Activated CD8-positive, alpha-beta memory T cell treated with anti-CD3 and anti-CD28 coated beads, Interleukin-2, amount 10 ng/mL, durations not matched to agents 7 days and 5 days (primary cell): ENCODE measurements around the gene SYCN. TPM values are rescaled to one million over a fixed set of nuclear protein-coding genes. Genes with fewer than 3 reads are reported as not detected.
"Not testable (repeated sequence)": the region's sequence is repeated elsewhere in the genome, so short reads cannot be mapped to it uniquely, and the experiment has no call there.

Source experiments
- ATAC-seq: fragments of 150-1000 bp; cut with Tn5 transposase; one replicate; pipeline ENCODE4 v1.10.0; 2021; ENCODE audit warnings: moderate library complexity
- CTCF ChIA-PET: fragments of 350-600 bp; sonication (Branson Sonifier 250); formaldehyde crosslinking; loops from one replicate; lab custom pipeline; 2021; ENCODE audit warnings: antibody characterized with exemption; lab: Charles Lee
- DNase-seq: peaks from one replicate; pipeline ENCODE4 v3.0.0-alpha.2; 2020
- H3K27ac Mint-ChIP-seq: one replicate; pipeline ENCODE4 v1.8.0; 2021; ENCODE audit warnings: mild to moderate bottlenecking, mixed read lengths
- H3K27me3 Mint-ChIP-seq: one replicate; pipeline ENCODE4 v1.8.0; 2021; ENCODE audit warnings: mixed read lengths
- H3K36me3 Mint-ChIP-seq: one replicate; pipeline ENCODE4 v1.8.0; 2021; ENCODE audit warnings: mild to moderate bottlenecking, mixed read lengths
- H3K4me1 Mint-ChIP-seq: one replicate; pipeline ENCODE4 v1.8.0; 2021; ENCODE audit warnings: mixed read lengths
- H3K4me3 Mint-ChIP-seq: one replicate; pipeline ENCODE4 v1.8.0; 2021; ENCODE audit warnings: mild to moderate bottlenecking, moderate library complexity, mixed read lengths
- H3K9me3 Mint-ChIP-seq: one replicate; pipeline ENCODE4 v1.8.0; 2022; ENCODE audit warnings: low read depth, mixed read lengths
- total RNA-seq, 2 experiments: library from RNA; stranded (reverse); gene quantifications; one replicate each; pipeline ENCODE4 v1.2.3, GENCODE V29; 2021

SYCN gene
- total RNA-seq, result not detected

GRCh38 chr19:39203372-39204341 lies at the start of gene SYCN:
Gene SYCN, minus strand, starts transcription at chr19:39204263. Its CDS starts 9 bp downstream, at chr19:39204254.
- CTCF ChIA-PET, result interaction anchor here (0.7 kb wide), 1 partner anchor 152 kb away, joined by 3 read pairs; no protein-coding TSS in a partner anchor
- no peak for DNase-seq
- H3K4me1 Mint-ChIP-seq, result no peaks in the 10 kb centered on the region
- H3K36me3 Mint-ChIP-seq, result no peaks in the 10 kb centered on the region
- peaks cover 58% of the 10 kb centered on the region for H3K27me3 Mint-ChIP-seq
- no peak for ATAC-seq
- H3K9me3 Mint-ChIP-seq, result no peaks in the 10 kb centered on the region
- no peak within 1 kb of the TSS for H3K4me3 Mint-ChIP-seq
- no peak within 1 kb of the TSS for H3K27ac Mint-ChIP-seq

- no peak overlapping the region for H3K27ac Mint-ChIP-seq
Measured at GRCh38 chr19:39253374-39254149, 49.5 kb upstream of the SYCN start.

GRCh38 chr19:39252458-39252857 lies 48.4 kb upstream of the SYCN start:
- H3K36me3 Mint-ChIP-seq, result no peaks in the 10 kb centered on the region
- ATAC-seq, result no peak
- CTCF ChIA-PET, result interaction anchor here (0.6 to 1.3 kb wide), 2 partner anchors 13 to 130 kb away, joined by 3 read pairs; no protein-coding TSS in a partner anchor
- H3K9me3 Mint-ChIP-seq, result no peaks in the 10 kb centered on the region
- DNase-seq, result no peak
- no peak overlapping the region for H3K27ac Mint-ChIP-seq
- no peak overlapping the region for H3K4me3 Mint-ChIP-seq
- H3K4me1 Mint-ChIP-seq, result peaks cover 4% of the 10 kb centered on the region
- H3K27me3 Mint-ChIP-seq, result peaks cover 23% of the 10 kb centered on the region

More at GRCh38 chr19:39253374-39254149, 49.5 kb upstream of the SYCN start:
- DNase-seq (no peak), ATAC-seq (no peak)
- no peak overlapping the region for H3K4me3 Mint-ChIP-seq
- no peaks in the 10 kb centered on the region for H3K9me3 Mint-ChIP-seq
- peaks cover 4% of the 10 kb centered on the region for H3K4me1 Mint-ChIP-seq
- no peaks in the 10 kb centered on the region for H3K36me3 Mint-ChIP-seq
- H3K27me3 Mint-ChIP-seq, result peaks cover 23% of the 10 kb centered on the region
- CTCF ChIA-PET, result no interaction called here

- CTCF ChIA-PET, result interaction anchor here (0.7 to 1.3 kb wide), 2 partner anchors 13 to 179 kb away, joined by 3 read pairs; no protein-coding TSS in a partner anchor
- Mint-ChIP-seq H3K9me3 (no peaks in the 10 kb centered on the region), H3K27ac (no peak overlapping the region), H3K4me1 (peaks cover 7% of the 10 kb centered on the region), H3K36me3 (no peaks in the 10 kb centered on the region), H3K4me3 (no peak overlapping the region), H3K27me3 (peaks cover 23% of the 10 kb centered on the region)
- DNase-seq (no peak), ATAC-seq (no peak)
Measured at GRCh38 chr19:39251846-39252245, 47.8 kb upstream of the SYCN start.

- DNase-seq (no peak), ATAC-seq (no peak)
- Mint-ChIP-seq H3K4me1 (peaks cover 7% of the 10 kb centered on the region), H3K27me3 (peaks cover 18% of the 10 kb centered on the region), H3K4me3 (no peak overlapping the region), H3K9me3 (no peaks in the 10 kb centered on the region), H3K36me3 (no peaks in the 10 kb centered on the region), H3K27ac (no peak overlapping the region)
- CTCF ChIA-PET, result interaction anchor here (0.7 kb wide), 1 partner anchor 178 kb away, joined by 3 read pairs; no protein-coding TSS in a partner anchor
Measured at GRCh38 chr19:39251081-39251480, 47.0 kb upstream of the SYCN start.

GRCh38 chr19:39248806-39249205 lies 44.7 kb upstream of the SYCN start, which contains the start of gene IFNL4:
Gene IFNL4, minus strand, starts transcription at chr19:39248856.
- DNase-seq, result no peak
- Mint-ChIP-seq H3K27me3 (peaks cover 13% of the 10 kb centered on the region), H3K4me1 (peaks cover 7% of the 10 kb centered on the region), H3K36me3 (no peaks in the 10 kb centered on the region), H3K27ac (no peak within 1 kb of the TSS), H3K9me3 (no peaks in the 10 kb centered on the region), H3K4me3 (no peak within 1 kb of the TSS)
- ATAC-seq, result no peak
- CTCF ChIA-PET, result no interaction called here

- DNase-seq (no peak), ATAC-seq (peak; percentile 34)
- H3K4me3 Mint-ChIP-seq, result no peak overlapping the region
- H3K4me1 Mint-ChIP-seq, result peaks cover 7% of the 10 kb centered on the region
- CTCF ChIA-PET, result no interaction called here
- no peaks in the 10 kb centered on the region for H3K36me3 Mint-ChIP-seq
- peaks cover 13% of the 10 kb centered on the region for H3K27me3 Mint-ChIP-seq
- H3K27ac Mint-ChIP-seq, result no peak overlapping the region
- no peaks in the 10 kb centered on the region for H3K9me3 Mint-ChIP-seq
Measured at GRCh38 chr19:39247701-39248664, 43.9 kb upstream of the SYCN start.

GRCh38 chr19:39246951-39247669 lies 43.0 kb upstream of the SYCN start:
- Mint-ChIP-seq H3K27me3 (peaks cover 13% of the 10 kb centered on the region), H3K27ac (no peak overlapping the region), H3K36me3 (no peaks in the 10 kb centered on the region), H3K9me3 (no peaks in the 10 kb centered on the region), H3K4me3 (no peak overlapping the region), H3K4me1 (peaks cover 3% of the 10 kb centered on the region)
- peak; percentile 55 for ATAC-seq
- CTCF ChIA-PET, result no interaction called here
- DNase-seq, result peak; percentile 47

- H3K4me3 Mint-ChIP-seq, CTCF ChIA-PET, H3K4me1 Mint-ChIP-seq, H3K27ac Mint-ChIP-seq, H3K36me3 Mint-ChIP-seq, DNase-seq, H3K9me3 Mint-ChIP-seq: not testable (repeated sequence)
- ATAC-seq, result peak; percentile 69
- H3K27me3 Mint-ChIP-seq, result peaks cover 13% of the 10 kb centered on the region
Measured at GRCh38 chr19:39245166-39245565, 41.1 kb upstream of the SYCN start.

- H3K27ac Mint-ChIP-seq, H3K4me1 Mint-ChIP-seq, CTCF ChIA-PET, H3K36me3 Mint-ChIP-seq, DNase-seq, ATAC-seq, H3K9me3 Mint-ChIP-seq, H3K4me3 Mint-ChIP-seq: not testable (repeated sequence)
- peaks cover 15% of the 10 kb centered on the region for H3K27me3 Mint-ChIP-seq
Measured at GRCh38 chr19:39244410-39245100, 40.5 kb upstream of the SYCN start, which contains the start of gene IFNL3. Gene IFNL3, minus strand, starts transcription at chr19:39245006. Its CDS starts 39 bp downstream, at chr19:39244967.

- H3K36me3 Mint-ChIP-seq, ATAC-seq, H3K4me3 Mint-ChIP-seq, DNase-seq, H3K9me3 Mint-ChIP-seq, H3K4me1 Mint-ChIP-seq, CTCF ChIA-PET, H3K27ac Mint-ChIP-seq: not testable (repeated sequence)
- peaks cover 11% of the 10 kb centered on the region for H3K27me3 Mint-ChIP-seq
Measured at GRCh38 chr19:39243741-39244140, 39.7 kb upstream of the SYCN start.
